ENCODE results near the gene SAMSN1.

Gene SAMSN1

GRCh38 chr21:14545906-14546480, at the start of gene SAMSN1:
SAMSN1 (minus strand) TSS chr21:14546315; CDS start chr21:14546261, 54 bp downstream.
- peak; percentile 55 for DNase-seq (ENCODE audit: low read depth)

GRCh38 chr21:14595449-14595848, 49.3 kb upstream of the SAMSN1 start:
- DNase-seq (ENCODE audit: low read depth), result no peak

- DNase-seq (ENCODE audit: low read depth), result no peak
Measured at GRCh38 chr21:14594967-14595366, 48.9 kb upstream of the SAMSN1 start.

- no peak for DNase-seq (ENCODE audit: low read depth)
Measured at GRCh38 chr21:14593230-14593629, 47.1 kb upstream of the SAMSN1 start.

GRCh38 chr21:14592296-14593000, 46.3 kb upstream of the SAMSN1 start:
- DNase-seq (ENCODE audit: low read depth), result no peak

GRCh38 chr21:14591882-14592281, 45.8 kb upstream of the SAMSN1 start:
- no peak for DNase-seq (ENCODE audit: low read depth)

GRCh38 chr21:14591377-14591776, 45.3 kb upstream of the SAMSN1 start:
- no peak for DNase-seq (ENCODE audit: low read depth)

- no peak for DNase-seq (ENCODE audit: low read depth)
Measured at GRCh38 chr21:14589855-14590563, 43.9 kb upstream of the SAMSN1 start.

GRCh38 chr21:14587266-14587665, 41.2 kb upstream of the SAMSN1 start:
- no peak for DNase-seq (ENCODE audit: low read depth)

GRCh38 chr21:14585122-14585521, 39.0 kb upstream of the SAMSN1 start:
- DNase-seq (ENCODE audit: low read depth), result no peak

GRCh38 chr21:14584357-14585095, 38.4 kb upstream of the SAMSN1 start:
- no peak for DNase-seq (ENCODE audit: low read depth)

GRCh38 chr21:14583629-14584255, 37.6 kb upstream of the SAMSN1 start:
- DNase-seq (ENCODE audit: low read depth), result no peak

- no peak for DNase-seq (ENCODE audit: low read depth)
Measured at GRCh38 chr21:14582934-14583628, 37.0 kb upstream of the SAMSN1 start.

GRCh38 chr21:14581902-14582457, 35.9 kb upstream of the SAMSN1 start:
- DNase-seq (ENCODE audit: low read depth), result no peak

- DNase-seq (ENCODE audit: low read depth), result no peak
Measured at GRCh38 chr21:14573244-14573643, 27.1 kb upstream of the SAMSN1 start.

GRCh38 chr21:14572204-14572780, 26.2 kb upstream of the SAMSN1 start:
- DNase-seq (ENCODE audit: low read depth), result no peak

- no peak for DNase-seq (ENCODE audit: low read depth)
Measured at GRCh38 chr21:14569868-14570267, 23.8 kb upstream of the SAMSN1 start.

- DNase-seq (ENCODE audit: low read depth), result no peak
Measured at GRCh38 chr21:14569026-14569621, 23.0 kb upstream of the SAMSN1 start.

GRCh38 chr21:14567331-14568279, 21.5 kb upstream of the SAMSN1 start:
- DNase-seq (ENCODE audit: low read depth), result no peak
